Ovary (tissue), 9 donors: ENCODE data around the gene CDC25C. TPM values are rescaled to one million over a fixed set of nuclear protein-coding genes. Genes with fewer than 3 reads are reported as not detected.
"Not testable (repeated sequence)": the region's sequence is repeated elsewhere in the genome, so short reads cannot be mapped to it uniquely, and the experiment has no call there.

Experiments used
- DNase-seq, 5 donors: peaks; one replicate each; pipeline ENCODE4 v3.0.0-alpha.2; 2019 to 2020
- H3K27ac ChIP-seq, 2 donors: fragments of 200-600 bp; one replicate each; pipeline versions ENCODE4 v1.5.1 to v1.8.0; 2019 to 2022
- H3K27me3 ChIP-seq: fragments of 200-600 bp; one replicate; pipeline ENCODE4 v1.8.0; 2022
- H3K36me3 ChIP-seq: fragments of 200-600 bp; sonication (generic); one replicate; pipeline ENCODE4 v1.5.1; 2019
- H3K4me1 ChIP-seq: one replicate; pipeline ENCODE4 v1.8.1; 2013; ENCODE audit warnings: mild to moderate bottlenecking, moderate library complexity; ENCODE audit not compliant: insufficient read depth
- H3K4me3 ChIP-seq: fragments of 200-600 bp; sonication (generic); one replicate; pipeline ENCODE4 v1.5.1; 2017
- H3K9me3 ChIP-seq, 2 donors: fragments of 200-600 bp in 1 of 2; sonication (generic) in 1 of 2; one replicate each; pipeline versions ENCODE4 v1.5.1 to v1.8.1; 2013 to 2019; ENCODE audit warnings: mild to moderate bottlenecking in 1 of 2, moderate library complexity in 1 of 2
- EP300 ChIP-seq: sonication (generic); formaldehyde crosslinking; IDR thresholded peaks from one replicate; pipeline ENCODE4 v1.6.1; 2017; ENCODE audit warnings: antibody characterized with exemption
- POLR2A ChIP-seq: fragments of 450-650 bp; IDR thresholded peaks from one replicate; pipeline ENCODE4 v1.6.1; 2017; ENCODE audit warnings: antibody characterized with exemption, mild to moderate bottlenecking, moderate library complexity
- WGBS, 3 donors: extraction: QIAGEN DNeasy Blood & Tissue Kit in 1 of 3; methylation state at CpG; one replicate each; pipeline versions ENCODE4 v1.1.5 to v1.1.7; 2013 to 2017; 5-methylcytosine and 5-hydroxymethylcytosine counted together
- intact Hi-C, 4 donors: fragments of 100-400 bp; cut with DNase I; formaldehyde crosslinking; loops; one replicate each; pipeline versions ENCODE4 v1.11.0 to v1.15.1; 2022 to 2023
- polyA plus RNA-seq, 2 donors: library from polyadenylated mRNA; stranded (reverse); fragments of 200-250 nt in 1 of 2; fragments of 350-450 nt in 1 of 2; fragmentation: Illumina TruSeq in 1 of 2; extraction: RNeasy Lipid Tissue Mini Kit (QIAGEN cat#74804) in 1 of 2; gene quantifications; one replicate each; pipeline ENCODE4 v1.2.3, GENCODE V29; 2013 to 2014
- total RNA-seq, 7 donors: library from RNA; depleted of rRNA in 2 of 7; stranded (reverse); fragments of >200 nt in 2 of 7; fragmentation: NEBNext Ultra II Directional in 3 of 7; extraction: Animal tissue kit (Norgen Biotek cat#: 25700) in 3 of 7; gene quantifications; one replicate each; pipeline versions ENCODE4 v1.1.0 to v1.2.4, GENCODE V29; 2016 to 2023
- TF ChIP-seq, protein P1 (sequence below), 3 donors: fragments of 450-650 bp in 2 of 3; fragments of 200-600 bp in 1 of 3; IDR thresholded peaks; one replicate each; pipeline versions ENCODE4 v1.5.1 to v1.8.0; 2016 to 2022; ENCODE audit warnings: antibody characterized with exemption in 3 of 3, mild to moderate bottlenecking in 1 of 3
- donor health status: DM: no; HTN: no; CAD: no; lungs with moderate emphysema.
- donor health status: DM: no; HTN: no; CAD: no.
- donor health status: Bipolar disorder and iron deficiency.
- donor health status: DM: yes; HTN: yes; CAD: no.
- donor health status: DM: no; HTN: no; CAD: no.
- donor health status: DM: yes; HTN: yes; CAD: no.

Gene CDC25C
- total and polyA plus RNA-seq, 9 donors = 0.06 to 0.30 (median 0.18) TPM; not detected in 5

DNA sequence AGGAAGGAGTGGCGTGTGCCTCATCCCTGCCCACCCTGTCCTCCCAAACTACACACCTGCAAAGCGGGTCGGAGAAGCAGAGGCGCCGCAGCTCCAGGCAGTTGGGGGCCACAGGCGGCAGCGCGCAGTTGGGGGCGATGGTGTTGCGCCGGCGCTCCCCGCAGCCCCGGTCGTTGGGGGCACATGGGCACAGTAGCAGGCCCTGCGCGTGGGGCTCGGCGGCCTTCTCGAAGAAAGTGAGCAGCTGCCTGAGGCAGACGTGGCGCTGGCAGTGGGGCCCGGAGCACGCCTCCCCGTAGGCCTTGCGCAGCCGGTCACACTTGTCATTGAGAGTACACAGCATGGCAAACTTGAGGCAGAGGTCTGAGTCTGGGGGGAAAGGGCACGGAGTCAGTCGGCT lies 74.0 kb downstream of the CDC25C start:
- Histone ChIP-seq H3K27me3 (no peaks in the 10 kb centered on the region), H3K9me3 (no peaks in the 10 kb centered on the region), H3K4me3 (no peak overlapping the region), H3K36me3 (no peaks in the 10 kb centered on the region), H3K4me1 (no peaks in the 10 kb centered on the region), H3K27ac (no peak overlapping the region)
- 53 to 60% (median 59%) methylated on average over 29 of the region's 29 CpGs for WGBS, 3 donors
- intact Hi-C loops = no loop called here
- no peak for DNase-seq
- no peak for TF ChIP-seq POLR2A
- TF ChIP-seq, protein P1, sequence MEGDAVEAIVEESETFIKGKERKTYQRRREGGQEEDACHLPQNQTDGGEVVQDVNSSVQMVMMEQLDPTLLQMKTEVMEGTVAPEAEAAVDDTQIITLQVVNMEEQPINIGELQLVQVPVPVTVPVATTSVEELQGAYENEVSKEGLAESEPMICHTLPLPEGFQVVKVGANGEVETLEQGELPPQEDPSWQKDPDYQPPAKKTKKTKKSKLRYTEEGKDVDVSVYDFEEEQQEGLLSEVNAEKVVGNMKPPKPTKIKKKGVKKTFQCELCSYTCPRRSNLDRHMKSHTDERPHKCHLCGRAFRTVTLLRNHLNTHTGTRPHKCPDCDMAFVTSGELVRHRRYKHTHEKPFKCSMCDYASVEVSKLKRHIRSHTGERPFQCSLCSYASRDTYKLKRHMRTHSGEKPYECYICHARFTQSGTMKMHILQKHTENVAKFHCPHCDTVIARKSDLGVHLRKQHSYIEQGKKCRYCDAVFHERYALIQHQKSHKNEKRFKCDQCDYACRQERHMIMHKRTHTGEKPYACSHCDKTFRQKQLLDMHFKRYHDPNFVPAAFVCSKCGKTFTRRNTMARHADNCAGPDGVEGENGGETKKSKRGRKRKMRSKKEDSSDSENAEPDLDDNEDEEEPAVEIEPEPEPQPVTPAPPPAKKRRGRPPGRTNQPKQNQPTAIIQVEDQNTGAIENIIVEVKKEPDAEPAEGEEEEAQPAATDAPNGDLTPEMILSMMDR (IDR thresholded peaks at IDR 0.05) = no peak
- no peak for TF ChIP-seq EP300

DNA sequence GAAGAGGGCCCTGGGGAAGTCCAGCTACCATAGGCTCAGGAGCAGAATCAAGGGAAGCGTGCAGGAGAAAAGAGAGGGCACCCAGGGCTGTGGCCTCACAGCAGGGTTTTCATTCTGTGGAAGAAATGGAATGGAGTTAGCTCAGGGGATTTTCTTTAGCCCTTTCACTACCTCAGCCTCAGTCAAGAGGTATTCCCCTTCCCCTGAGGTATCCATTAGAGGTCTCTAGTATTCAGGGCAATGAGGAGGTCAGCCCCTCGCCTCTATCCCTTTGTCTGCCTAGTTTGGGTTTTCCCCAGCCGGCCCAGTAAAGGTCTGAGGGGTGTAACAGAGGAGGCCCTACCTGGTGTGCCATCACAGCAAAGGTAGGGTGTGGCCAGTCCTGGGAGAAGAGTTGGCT lies 78.7 kb downstream of the CDC25C start:
- no peaks in the 10 kb centered on the region for H3K4me1 ChIP-seq
- TF ChIP-seq EP300 (no peak), POLR2A (no peak)
- TF ChIP-seq, protein P1 (IDR thresholded peaks at IDR 0.05) = no peak
- no peak for DNase-seq
- no peak overlapping the region for H3K4me3 ChIP-seq
- intact Hi-C loops = no loop called here
- no peaks in the 10 kb centered on the region for H3K36me3 ChIP-seq
- 82 to 95% (median 83%) methylated on average over 3 of the region's 3 CpGs for WGBS, 3 donors
- no peaks in the 10 kb centered on the region for H3K9me3 ChIP-seq
- no peak overlapping the region for H3K27ac ChIP-seq
- H3K27me3 ChIP-seq = no peaks in the 10 kb centered on the region

DNA sequence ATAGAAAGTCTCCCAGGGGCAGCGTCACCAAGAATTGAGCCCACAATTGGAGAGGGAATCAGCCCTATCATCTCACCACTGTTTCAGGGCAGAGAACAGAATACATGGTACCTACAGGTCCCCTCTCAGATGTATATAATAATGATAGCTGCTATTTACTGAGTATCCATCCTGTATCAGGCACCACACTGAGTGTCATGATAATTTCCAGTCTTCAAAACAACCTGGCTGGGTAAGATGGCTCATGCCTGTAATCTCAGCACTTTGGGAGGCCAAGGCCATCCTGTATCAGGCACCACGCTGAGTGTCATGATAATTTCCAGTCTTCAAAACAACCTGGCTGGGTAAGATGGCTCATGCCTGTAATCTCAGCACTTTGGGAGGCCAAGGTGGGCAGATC lies 83.8 kb downstream of the CDC25C start:
- WGBS, 3 donors = 56 to 77% (median 60%) methylated on average over 2 of the region's 2 CpGs
- DNase-seq, H3K4me3 ChIP-seq, H3K36me3 ChIP-seq, H3K4me1 ChIP-seq, H3K27me3 ChIP-seq, H3K27ac ChIP-seq, H3K9me3 ChIP-seq, intact Hi-C loops: not testable (repeated sequence)

DNA sequence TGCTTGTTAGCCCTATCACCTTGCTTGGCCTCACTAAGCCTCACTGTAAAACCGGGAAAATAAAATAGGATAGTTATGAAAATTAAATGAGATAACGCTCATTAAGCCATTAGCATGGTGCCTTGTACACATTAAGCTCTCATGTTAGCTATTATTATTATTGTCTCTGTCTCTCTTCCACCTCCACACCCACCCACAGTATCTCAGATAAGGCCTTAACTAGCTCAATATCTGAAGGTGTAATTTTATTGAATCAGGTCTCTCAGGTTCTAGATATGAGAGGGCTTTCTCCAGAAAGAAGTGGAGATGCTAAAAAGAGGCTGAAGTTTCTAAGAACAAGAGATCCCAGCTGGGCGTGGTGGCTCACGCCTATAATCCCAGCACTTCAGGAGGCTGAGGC lies 84.8 kb downstream of the CDC25C start:
- Histone ChIP-seq H3K27ac (no peak overlapping the region), H3K27me3 (no peaks in the 10 kb centered on the region), H3K36me3 (no peaks in the 10 kb centered on the region), H3K4me3 (no peak overlapping the region), H3K9me3 (no peaks in the 10 kb centered on the region), H3K4me1 (no peaks in the 10 kb centered on the region)
- DNase-seq = no peak
- intact Hi-C loops = no loop called here
- TF ChIP-seq, protein P1 (IDR thresholded peaks at IDR 0.05) = no peak
- TF ChIP-seq EP300 (no peak), POLR2A (no peak)
- WGBS, 3 donors = 84 to 86% (median 86%) methylated on average over 4 of the region's 4 CpGs

DNA sequence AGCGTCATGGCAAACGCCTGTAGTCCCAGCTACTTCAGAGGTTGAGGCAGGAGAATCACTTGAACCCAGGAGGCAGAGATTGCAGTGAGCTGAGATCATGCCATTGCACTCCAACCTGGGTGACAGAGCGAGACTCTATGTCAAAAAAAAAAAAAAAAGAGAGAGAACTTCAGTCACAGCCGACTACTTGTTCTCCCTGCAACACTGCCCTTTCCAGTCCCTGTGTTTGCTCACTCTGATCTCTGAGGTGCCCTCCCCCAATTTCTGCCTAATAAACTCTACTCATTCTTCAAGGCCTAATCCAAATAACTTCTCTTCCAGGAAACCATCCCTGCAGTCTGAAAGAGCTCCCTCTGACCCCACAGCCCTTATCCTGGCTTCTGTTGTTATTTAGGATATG lies 85.3 kb downstream of the CDC25C start:
- Histone ChIP-seq H3K27ac (no peak overlapping the region), H3K9me3 (no peaks in the 10 kb centered on the region), H3K27me3 (no peaks in the 10 kb centered on the region), H3K4me3 (no peak overlapping the region), H3K36me3 (no peaks in the 10 kb centered on the region), H3K4me1 (no peaks in the 10 kb centered on the region)
- TF ChIP-seq, protein P1 (IDR thresholded peaks at IDR 0.05) = no peak
- TF ChIP-seq POLR2A = no peak
- no peak for TF ChIP-seq EP300
- DNase-seq = no peak
- intact Hi-C loops = no loop called here
- WGBS, 3 donors = 69 to 88% (median 85%) methylated on average over 4 of the region's 4 CpGs
